Gastrocnemius medialis (tissue), 4 donors: Measurements from ENCODE around the gene WEE1. TPM values are rescaled to one million over a fixed set of nuclear protein-coding genes. Genes with fewer than 3 reads are reported as not detected.

Experiments
- ATAC-seq, 2 donors: fragments of 150-250 bp; one replicate each; pipeline ENCODE4 v1.9.1; 2016
- DNase-seq, 2 donors: peaks; one replicate each; pipeline ENCODE4 v3.0.0-alpha.2; 2019
- H3K27ac ChIP-seq, 4 donors: fragments of 200-600 bp; sonication (generic); 1 replicate in 1 of 4; 2 replicates in 3 of 4; pipeline ENCODE4 v1.5.1; 2016 to 2018; ENCODE audit warnings: mild to moderate bottlenecking in 2 of 4, moderate library complexity in 1 of 4
- H3K27me3 ChIP-seq, 3 donors: fragments of 200-600 bp; sonication (generic) in 2 of 3; 1 replicate in 1 of 3; 2 replicates in 2 of 3; pipeline versions ENCODE4 v1.5.1 to v1.6.0; 2016 to 2019; ENCODE audit warnings: mild to moderate bottlenecking in 1 of 3, moderate library complexity in 1 of 3
- H3K36me3 ChIP-seq, 2 donors: fragments of 200-600 bp; sonication (generic) in 1 of 2; one replicate each; pipeline ENCODE4 v1.5.1; 2017 to 2018
- H3K4me1 ChIP-seq, 2 donors: fragments of 200-600 bp; sonication (generic) in 1 of 2; one replicate each; pipeline ENCODE4 v1.5.1; 2016 to 2017; ENCODE audit warnings: mild to moderate bottlenecking in 2 of 2
- H3K4me3 ChIP-seq, 4 donors: fragments of 200-600 bp; sonication (generic) in 3 of 4; 1 replicate in 1 of 4; 2 replicates in 3 of 4; pipeline ENCODE4 v1.5.1; 2016 to 2019; ENCODE audit warnings: mild to moderate bottlenecking in 2 of 4
- H3K9me3 ChIP-seq, 3 donors: fragments of 200-600 bp; sonication (generic) in 2 of 3; 1 replicate in 1 of 3; 2 replicates in 2 of 3; pipeline ENCODE4 v1.5.1; 2016 to 2019
- CTCF ChIP-seq, 5 experiments: fragments of 450-650 bp in 3 of 5; fragments of 200-600 bp in 2 of 5; sonication (generic) in 2 of 5; IDR thresholded peaks in 4 of 5; conservative IDR thresholded peaks in 1 of 5; 1 replicate in 4 of 5; 2 replicates in 1 of 5; pipeline ENCODE4 v1.5.1; 2016 to 2019; ENCODE audit warnings: antibody characterized with exemption in 5 of 5, mild to moderate bottlenecking in 3 of 5, moderate library complexity in 3 of 5
- POLR2A ChIP-seq, 2 donors: fragments of 450-650 bp; IDR thresholded peaks; one replicate each; pipeline ENCODE4 v1.6.1; 2017; ENCODE audit warnings: antibody characterized with exemption in 2 of 2, mild to moderate bottlenecking in 2 of 2, moderate library complexity in 2 of 2
- in situ Hi-C, 4 donors: fragments of 200-750 bp; cut with MboI; loops; one replicate each; pipeline versions ENCODE4 v1.15.0 to v1.8.0; 2017; ENCODE audit warnings: low sequenced_read_pairs in 4 of 4
- intact Hi-C: fragments of 100-400 bp; cut with DNase I; formaldehyde crosslinking; loops from one replicate; pipeline ENCODE4 v1.15.1; 2023; ENCODE audit warnings: low total_unique reads
- total RNA-seq, 4 donors: library from RNA; depleted of rRNA; stranded (reverse); fragments of >200 nt; gene quantifications; one replicate each; pipeline versions ENCODE4 v1.1.0 to v1.2.3, GENCODE V29; 2016

Gene WEE1
- total RNA-seq, 4 donors from 2014 or later = 6.8 to 16.2 (median 10.6) TPM

- TF ChIP-seq POLR2A (IDR thresholded peaks at IDR 0.05) (no peak), CTCF (IDR thresholded peaks at IDR 0.05 in 4 of 5, conservative IDR thresholded peaks at IDR 0.05 in 1 of 5) (no peak)
- H3K4me3 ChIP-seq = no peak overlapping the region
- H3K27me3 ChIP-seq = no peaks in the 10 kb centered on the region
- no peaks in the 10 kb centered on the region for H3K36me3 ChIP-seq
- no peaks in the 10 kb centered on the region for H3K4me1 ChIP-seq
- no peak for DNase-seq
- in situ Hi-C loops (no loop called here), intact Hi-C loops (no loop called here)
- ATAC-seq = no peak
- no peaks in the 10 kb centered on the region for H3K9me3 ChIP-seq
- H3K27ac ChIP-seq = no peak overlapping the region
Observed at GRCh38 chr11:9625162-9625561, 51.7 kb downstream of the WEE1 start.

DNA sequence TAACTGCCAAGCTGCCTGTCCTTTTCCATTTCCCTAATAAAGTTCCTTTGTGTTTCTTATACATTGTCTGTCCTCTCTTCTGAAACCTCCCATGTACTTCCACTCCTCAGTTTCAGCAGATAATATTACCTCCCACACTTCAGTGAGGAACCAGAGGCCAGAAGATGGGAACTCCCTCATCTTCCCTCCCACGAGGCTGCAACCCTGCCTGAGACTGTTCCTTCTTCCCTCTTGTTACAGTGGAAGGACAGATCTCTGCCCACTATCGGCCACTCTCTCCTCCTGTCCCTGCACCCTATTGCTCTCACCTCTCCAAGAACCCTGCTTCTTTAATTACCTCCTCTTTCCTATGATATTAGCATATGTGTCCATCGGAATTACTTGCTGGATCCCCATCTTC, 52.3 kb downstream of the WEE1 start:
- Histone ChIP-seq H3K27ac (no peak overlapping the region), H3K9me3 (no peaks in the 10 kb centered on the region), H3K4me1 (no peaks in the 10 kb centered on the region), H3K4me3 (no peak overlapping the region), H3K36me3 (no peaks in the 10 kb centered on the region), H3K27me3 (no peaks in the 10 kb centered on the region)
- intact Hi-C loops (no loop called here), in situ Hi-C loops (no loop called here)
- ATAC-seq (no peak), DNase-seq (no peak)
- no peak for TF ChIP-seq CTCF (IDR thresholded peaks at IDR 0.05 in 4 of 5, conservative IDR thresholded peaks at IDR 0.05 in 1 of 5)
- no peak for TF ChIP-seq POLR2A (IDR thresholded peaks at IDR 0.05)

DNA sequence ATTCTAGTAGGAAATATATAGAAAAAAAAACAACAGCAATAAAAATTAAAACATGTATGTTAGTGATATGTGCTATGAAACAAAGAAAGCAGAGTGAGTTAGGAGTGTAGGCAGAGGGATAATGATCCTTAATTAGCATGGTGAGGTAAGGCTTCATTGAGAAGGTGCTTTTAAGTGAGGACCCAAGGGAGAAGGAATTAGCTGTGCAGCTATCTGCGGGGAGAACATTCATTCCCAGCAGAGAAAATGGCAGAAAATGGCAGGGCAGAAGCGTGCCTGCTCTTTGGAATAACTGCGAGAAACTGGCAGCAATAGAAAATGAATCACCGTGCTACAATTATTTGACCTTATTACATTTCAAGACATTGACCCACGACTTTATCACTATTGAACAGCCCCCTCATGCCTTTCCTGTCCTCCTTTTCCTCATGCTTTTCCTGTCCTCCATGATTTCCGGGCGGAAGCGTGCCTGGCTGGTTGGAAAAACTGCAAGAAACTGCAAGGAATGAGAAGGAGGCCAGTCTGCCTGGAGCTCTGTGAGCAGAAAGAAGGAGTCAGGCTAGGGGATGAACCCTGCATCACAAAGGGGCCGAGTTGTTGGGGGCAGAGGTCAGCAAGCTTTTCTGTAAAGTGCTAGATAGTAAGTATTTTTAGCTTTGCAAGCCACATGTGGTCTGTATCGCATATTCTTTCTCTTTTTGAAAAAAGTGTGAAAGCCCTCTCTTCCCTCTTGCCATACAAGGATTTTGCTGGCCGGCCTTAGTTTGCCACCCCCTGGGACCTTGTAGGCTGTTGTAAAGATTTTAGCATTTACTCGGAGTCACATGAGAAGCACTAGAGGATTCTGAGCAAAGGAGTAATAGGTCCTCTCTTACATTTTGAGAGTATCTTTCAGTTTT, 53.3 kb downstream of the WEE1 start:
- ATAC-seq (peak; percentile 27 to 36), DNase-seq (no peak)
- intact Hi-C loops = no loop called here
- H3K9me3 ChIP-seq = no peaks in the 10 kb centered on the region
- no peaks in the 10 kb centered on the region for H3K4me1 ChIP-seq
- H3K4me3 ChIP-seq = no peak overlapping the region
- TF ChIP-seq POLR2A (IDR thresholded peaks at IDR 0.05) (no peak), CTCF (IDR thresholded peaks at IDR 0.05 in 4 of 5, conservative IDR thresholded peaks at IDR 0.05 in 1 of 5) (no peak)
- peak overlapping the region in 2 of 4 donors; percentile 12 to 22 for H3K27ac ChIP-seq
- in situ Hi-C loops = no loop called here
- no peaks in the 10 kb centered on the region for H3K27me3 ChIP-seq
- H3K36me3 ChIP-seq = no peaks in the 10 kb centered on the region

DNA sequence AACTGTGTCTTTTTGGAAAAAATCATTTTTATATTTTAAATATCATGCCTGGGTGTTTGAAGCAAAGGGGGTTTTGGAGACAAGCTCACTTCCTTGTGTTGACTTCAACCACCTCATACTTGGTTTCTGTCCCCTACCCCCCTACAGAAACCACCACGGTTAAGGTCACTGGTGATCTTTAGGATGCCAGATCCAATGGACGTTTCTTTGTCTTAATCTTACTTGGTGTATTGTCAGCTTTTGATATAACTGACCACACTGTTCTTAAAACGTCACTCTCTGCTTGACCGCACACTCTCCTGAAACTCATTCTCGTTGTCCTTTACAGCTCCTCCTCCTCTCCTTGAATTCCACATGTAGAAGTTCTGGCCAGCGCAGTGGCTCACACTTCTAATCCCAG, 55.6 kb downstream of the WEE1 start:
- Histone ChIP-seq H3K27ac (no peak overlapping the region), H3K9me3 (no peaks in the 10 kb centered on the region), H3K36me3 (no peaks in the 10 kb centered on the region), H3K4me3 (no peak overlapping the region), H3K27me3 (no peaks in the 10 kb centered on the region), H3K4me1 (no peaks in the 10 kb centered on the region)
- intact Hi-C loops (no loop called here), in situ Hi-C loops (no loop called here)
- TF ChIP-seq POLR2A (IDR thresholded peaks at IDR 0.05) (no peak), CTCF (IDR thresholded peaks at IDR 0.05 in 4 of 5, conservative IDR thresholded peaks at IDR 0.05 in 1 of 5) (no peak)
- DNase-seq (no peak), ATAC-seq (no peak)
